Neural crest cell (in vitro differentiated cells): ENCODE data around the gene ATG14. TPM values are rescaled to one million over a fixed set of nuclear protein-coding genes. Genes with fewer than 3 reads are reported as not detected.

Experiments used
- DNase-seq: peaks from one replicate; pipeline ENCODE4 v3.0.0; 2021; ENCODE audit warnings: low read depth, mixed read lengths, low spot score
- H3K27ac Mint-ChIP-seq: one replicate; pipeline ENCODE4 v1.8.0; 2021; ENCODE audit warnings: mild to moderate bottlenecking, mixed read lengths; ENCODE audit not compliant: unreplicated experiment
- H3K27me3 Mint-ChIP-seq: 2 replicates; pipeline ENCODE4 v1.8.0; 2021; ENCODE audit warnings: low read depth, mild to moderate bottlenecking, mixed read lengths
- H3K36me3 Mint-ChIP-seq: 2 replicates; pipeline ENCODE4 v1.8.0; 2021; ENCODE audit warnings: low read depth, mild to moderate bottlenecking, mixed read lengths
- H3K4me1 Mint-ChIP-seq: 2 replicates; pipeline ENCODE4 v1.8.0; 2021; ENCODE audit warnings: mixed read lengths
- H3K4me3 Mint-ChIP-seq: one replicate; pipeline ENCODE4 v1.8.0; 2021; ENCODE audit warnings: mild to moderate bottlenecking, mixed read lengths
- H3K9me3 Mint-ChIP-seq: 2 replicates; pipeline ENCODE4 v1.8.0; 2021; ENCODE audit warnings: mixed read lengths
- total RNA-seq: library from RNA; stranded (reverse); gene quantifications from 2 replicates; pipeline ENCODE4 v1.2.1, GENCODE V29; 2021
- TF ChIP-seq, protein P1 (sequence below): fragments of 200-600 bp; sonication (generic); conservative IDR thresholded peaks from 2 replicates; pipeline ENCODE4 v1.5.0; 2021; ENCODE audit warnings: antibody characterized with exemption, mild to moderate bottlenecking

ATG14 gene
- total RNA-seq, 1 donor from 2014 or later, result 8.9 TPM

DNA sequence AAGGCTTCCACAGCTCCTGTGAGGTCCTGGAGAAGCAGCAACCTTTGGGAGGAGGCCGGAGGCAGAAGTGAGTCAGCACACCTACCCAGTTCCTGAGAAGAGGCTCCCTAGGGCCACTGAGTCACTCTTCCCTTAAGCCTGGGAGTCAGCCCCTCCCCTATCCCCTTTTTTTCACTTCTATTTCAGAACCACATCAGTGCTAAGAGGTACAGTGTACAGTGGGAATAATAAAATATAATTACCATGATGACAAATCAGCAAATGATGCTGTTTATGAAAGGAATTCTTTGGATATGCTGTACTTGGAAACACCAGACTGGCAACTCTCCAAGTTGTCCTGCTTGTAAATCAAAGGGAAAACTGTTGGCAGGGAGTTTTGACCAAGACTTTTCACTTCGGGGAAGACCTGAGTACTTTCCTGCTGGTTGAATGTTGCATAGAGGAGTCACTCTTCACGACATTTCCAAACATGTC, 36.5 kb upstream of the ATG14 start:
- Mint-ChIP-seq H3K27ac (no peak overlapping the region), H3K27me3 (peaks cover 3% of the 10 kb centered on the region), H3K9me3 (no peaks in the 10 kb centered on the region), H3K4me3 (no peak overlapping the region), H3K4me1 (no peaks in the 10 kb centered on the region), H3K36me3 (no peaks in the 10 kb centered on the region)
- TF ChIP-seq, protein P1, sequence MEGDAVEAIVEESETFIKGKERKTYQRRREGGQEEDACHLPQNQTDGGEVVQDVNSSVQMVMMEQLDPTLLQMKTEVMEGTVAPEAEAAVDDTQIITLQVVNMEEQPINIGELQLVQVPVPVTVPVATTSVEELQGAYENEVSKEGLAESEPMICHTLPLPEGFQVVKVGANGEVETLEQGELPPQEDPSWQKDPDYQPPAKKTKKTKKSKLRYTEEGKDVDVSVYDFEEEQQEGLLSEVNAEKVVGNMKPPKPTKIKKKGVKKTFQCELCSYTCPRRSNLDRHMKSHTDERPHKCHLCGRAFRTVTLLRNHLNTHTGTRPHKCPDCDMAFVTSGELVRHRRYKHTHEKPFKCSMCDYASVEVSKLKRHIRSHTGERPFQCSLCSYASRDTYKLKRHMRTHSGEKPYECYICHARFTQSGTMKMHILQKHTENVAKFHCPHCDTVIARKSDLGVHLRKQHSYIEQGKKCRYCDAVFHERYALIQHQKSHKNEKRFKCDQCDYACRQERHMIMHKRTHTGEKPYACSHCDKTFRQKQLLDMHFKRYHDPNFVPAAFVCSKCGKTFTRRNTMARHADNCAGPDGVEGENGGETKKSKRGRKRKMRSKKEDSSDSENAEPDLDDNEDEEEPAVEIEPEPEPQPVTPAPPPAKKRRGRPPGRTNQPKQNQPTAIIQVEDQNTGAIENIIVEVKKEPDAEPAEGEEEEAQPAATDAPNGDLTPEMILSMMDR, result no peak
- DNase-seq, result no peak

- Mint-ChIP-seq H3K4me3 (no peak overlapping the region), H3K27ac (no peak overlapping the region), H3K9me3 (no peaks in the 10 kb centered on the region), H3K27me3 (peaks cover 2% of the 10 kb centered on the region), H3K36me3 (no peaks in the 10 kb centered on the region), H3K4me1 (no peaks in the 10 kb centered on the region)
- TF ChIP-seq, protein P1, result no peak
- DNase-seq, result no peak
Measured at GRCh38 chr14:55446833-55447232, 35.2 kb upstream of the ATG14 start.

- DNase-seq, result peak; percentile 74
- H3K4me1 Mint-ChIP-seq, result no peaks in the 10 kb centered on the region
- H3K27ac Mint-ChIP-seq, result no peak overlapping the region
- H3K36me3 Mint-ChIP-seq, result no peaks in the 10 kb centered on the region
- H3K27me3 Mint-ChIP-seq, result no peaks in the 10 kb centered on the region
- no peak overlapping the region for H3K4me3 Mint-ChIP-seq
- H3K9me3 Mint-ChIP-seq, result no peaks in the 10 kb centered on the region
- TF ChIP-seq, protein P1, result peak; percentile 84
Measured at GRCh38 chr14:55446127-55446736, 34.6 kb upstream of the ATG14 start.

DNA sequence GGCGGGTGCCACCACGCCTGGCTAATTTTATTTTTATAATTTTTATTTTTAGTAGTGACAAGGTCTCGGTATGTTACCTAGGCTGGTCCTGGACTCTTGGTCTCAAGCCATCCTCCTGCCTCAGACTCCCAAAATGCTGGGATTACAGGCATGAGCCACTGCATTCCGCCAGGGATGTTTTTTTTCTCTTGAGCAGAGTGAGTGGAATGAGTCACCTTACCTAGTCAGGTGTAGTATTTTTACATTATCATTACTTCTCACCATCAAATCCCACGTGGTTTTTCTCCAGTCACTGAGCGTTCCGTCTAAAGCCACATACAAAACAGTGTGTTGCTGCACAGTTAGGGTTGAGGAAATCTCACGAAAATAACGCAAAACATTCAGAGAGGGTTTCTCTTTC, 29.7 kb upstream of the ATG14 start:
- Mint-ChIP-seq H3K4me3 (no peak overlapping the region), H3K4me1 (no peaks in the 10 kb centered on the region), H3K36me3 (no peaks in the 10 kb centered on the region), H3K9me3 (no peaks in the 10 kb centered on the region), H3K27me3 (peaks cover 20% of the 10 kb centered on the region), H3K27ac (no peak overlapping the region)
- DNase-seq, result no peak
- TF ChIP-seq, protein P1, result no peak

- Mint-ChIP-seq H3K9me3 (no peaks in the 10 kb centered on the region), H3K27me3 (peaks cover 23% of the 10 kb centered on the region), H3K27ac (no peak within 1 kb of the TSS), H3K4me1 (no peaks in the 10 kb centered on the region), H3K36me3 (no peaks in the 10 kb centered on the region), H3K4me3 (no peak within 1 kb of the TSS)
- TF ChIP-seq, protein P1, result peak; percentile 25
- no peak for DNase-seq
Measured at GRCh38 chr14:55440385-55440784, 28.8 kb upstream of the ATG14 start, which contains the start of gene TBPL2. Gene TBPL2 (minus strand): TSS chr14:55440616. CDS start chr14:55440449, 167 bp downstream.
